HepG2 (cell line): ENCODE data around the gene KIAA1549.

Source experiments
- CTCF ChIP-seq: sonication (generic); formaldehyde crosslinking; IDR thresholded peaks from 2 replicates; pipeline ENCODE4 v1.5.0; 2020; ENCODE audit warnings: mild to moderate bottlenecking, missing genetic modification reagents, moderate library complexity
- HOXA7 ChIP-seq: sonication (generic); formaldehyde crosslinking; IDR thresholded peaks from 2 replicates; pipeline ENCODE4 v1.8.1; 2022; ENCODE audit warnings: mild to moderate bottlenecking, missing genetic modification reagents, moderate library complexity
- JUND ChIP-seq: sonication (generic); formaldehyde crosslinking; IDR thresholded peaks from 2 replicates; pipeline ENCODE4 v1.8.0; 2022; ENCODE audit warnings: mild to moderate bottlenecking, missing genetic modification reagents
- KDM1A ChIP-seq: IDR thresholded peaks from 2 replicates; pipeline ENCODE4 v1.6.1; 2016; ENCODE audit warnings: missing compliant biosample characterization
- MAZ ChIP-seq, 2 experiments: sonication (generic) in 1 of 2; formaldehyde crosslinking in 1 of 2; IDR thresholded peaks; 2 replicates each; pipeline versions ENCODE4 v1.5.0 to v1.6.1; 2012 to 2020; ENCODE audit warnings: low read depth in 2 of 2, mild to moderate bottlenecking in 2 of 2, borderline replicate concordance in 1 of 2, improper control_type of control experiment in 1 of 2, low read length in 1 of 2, missing genetic modification reagents in 1 of 2, moderate library complexity in 1 of 2
- RBM22 ChIP-seq: fragments of 200-400 bp; formaldehyde crosslinking; optimal IDR thresholded peaks from 2 replicates; pipeline ENCODE3; 2017; ENCODE audit warnings: mild to moderate bottlenecking, low read length, moderate library complexity
- SMC3 ChIP-seq: IDR thresholded peaks from 2 replicates; pipeline ENCODE4 v1.6.1; 2011; ENCODE audit warnings: low read length, improper control_type of control experiment
- TEAD2 ChIP-seq: sonication (generic); formaldehyde crosslinking; IDR thresholded peaks from 2 replicates; pipeline ENCODE4 v1.9.0; 2021; ENCODE audit warnings: missing genetic modification reagents
- ZBTB34 ChIP-seq: sonication (generic); formaldehyde crosslinking; IDR thresholded peaks from 2 replicates; pipeline ENCODE4 v1.8.0; 2022; ENCODE audit warnings: mild to moderate bottlenecking, missing genetic modification reagents
- ZBTB44 ChIP-seq: sonication (generic); formaldehyde crosslinking; IDR thresholded peaks from 2 replicates; pipeline ENCODE4 v1.4.0; 2020; ENCODE audit warnings: missing genetic modification reagents
- ZNF10 ChIP-seq: sonication (generic); formaldehyde crosslinking; IDR thresholded peaks from 2 replicates; pipeline ENCODE4 v1.4.0; 2020; ENCODE audit warnings: mild to moderate bottlenecking, low read depth, missing genetic modification reagents, borderline replicate concordance
- ZNF274 ChIP-seq: sonication (generic); formaldehyde crosslinking; IDR thresholded peaks from 2 replicates; pipeline ENCODE4 v1.5.1; 2020; ENCODE audit warnings: mild to moderate bottlenecking, missing genetic modification reagents
- ZNF513 ChIP-seq: sonication (generic); formaldehyde crosslinking; conservative IDR thresholded peaks from 2 replicates; pipeline ENCODE4 v1.5.0; 2020; ENCODE audit warnings: missing genetic modification reagents

- no peak for TF ChIP-seq MAZ (IDR thresholded peaks at IDR 0.05; ENCODE audit: borderline replicate concordance, low read depth, low read length)
- no peak for TF ChIP-seq MAZ (CRISPR knock-in tag; IDR thresholded peaks at IDR 0.05; ENCODE audit: low read depth)
- no peak for TF ChIP-seq TEAD2 (CRISPR knock-in tag)
- no peak for TF ChIP-seq ZNF513 (CRISPR knock-in tag)
- no peak for TF ChIP-seq ZNF10
- TF ChIP-seq JUND (CRISPR knock-in tag): no peak
- TF ChIP-seq RBM22: no peak
- no peak for TF ChIP-seq SMC3
- TF ChIP-seq ZBTB44 (CRISPR knock-in tag): no peak
- TF ChIP-seq HOXA7: no peak
- no peak for TF ChIP-seq ZBTB34
- TF ChIP-seq CTCF: no peak
- TF ChIP-seq ZNF274: no peak
- TF ChIP-seq KDM1A: no peak
Measured at GRCh38 chr7:138816650-138817049, 164.5 kb downstream of the KIAA1549 start.
